ENCODE results near the gene OR4C6.

DNA sequence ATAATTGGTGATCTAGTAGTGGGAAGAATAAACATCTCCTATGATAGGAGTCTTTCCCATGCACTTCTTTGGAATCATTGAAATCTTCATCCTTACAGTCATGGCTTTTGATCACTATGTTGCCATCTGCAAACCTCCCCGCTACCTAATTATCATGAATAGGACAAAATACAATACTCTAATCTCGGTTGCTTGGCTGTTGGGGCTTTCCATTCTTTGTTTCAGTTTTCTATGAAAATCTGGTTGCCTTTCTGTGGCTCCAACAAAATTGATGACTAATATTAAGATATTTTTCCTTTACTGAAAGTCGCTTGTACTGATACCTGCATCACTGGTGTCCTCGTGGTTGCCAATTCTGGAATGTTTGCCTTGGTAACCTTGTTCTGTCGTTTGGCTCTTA lies 11.9 kb downstream of the OR4C6 start:
- no peak for TF ChIP-seq CTCF (IDR thresholded peaks at IDR 0.05; ENCODE audit: low read length)
- no peak for TF ChIP-seq EZH2 (optimal IDR thresholded peaks at IDR 0.05; ENCODE audit: low read depth, low read length)
- no peak for TF ChIP-seq EZH2phosphoT487 (IDR thresholded peaks at IDR 0.05; ENCODE audit: low read length)
